HG03108 (cell line): ENCODE measurements around the gene SALL4.
"Not testable (repeated sequence)": the region's sequence is repeated elsewhere in the genome, so short reads cannot be mapped to it uniquely, and the experiment has no call there.

Experiments
- ATAC-seq: cut with Tn5 transposase; IDR thresholded peaks from one replicate; pipeline ENCODE4 v1.9.1; 2021; ENCODE audit warnings: moderate library complexity; ENCODE audit not compliant: unreplicated experiment

The SALL4 gene

GRCh38 chr20:51739722-51740249 is 62.5 kb downstream of the SALL4 start:
- no peak for ATAC-seq

- no peak for ATAC-seq
These were observed 63.4 kb downstream of the SALL4 start for GRCh38 chr20:51738877-51739447.

- not testable (repeated sequence) for ATAC-seq
These were observed 64.1 kb downstream of the SALL4 start for GRCh38 chr20:51738261-51738660.

- ATAC-seq, result no peak
These were observed 65.4 kb downstream of the SALL4 start for GRCh38 chr20:51736947-51737346.

GRCh38 chr20:51735728-51736600 is 66.4 kb downstream of the SALL4 start:
- no peak for ATAC-seq

GRCh38 chr20:51734876-51735720 is 67.2 kb downstream of the SALL4 start:
- no peak for ATAC-seq

- no peak for ATAC-seq
These were observed 69.3 kb downstream of the SALL4 start for GRCh38 chr20:51733070-51733469.
